ENCODE results near the gene DDRGK1. TPM values are rescaled to one million over a fixed set of nuclear protein-coding genes. Genes with fewer than 3 reads are reported as not detected.
A peak's percentile ranks its signal among the peaks of the same experiment; 100 is the strongest.

Gene DDRGK1
- total RNA-seq, 4 donors from 2014 or later: 59.2 to 71.7 (median 66.4) TPM

DNA sequence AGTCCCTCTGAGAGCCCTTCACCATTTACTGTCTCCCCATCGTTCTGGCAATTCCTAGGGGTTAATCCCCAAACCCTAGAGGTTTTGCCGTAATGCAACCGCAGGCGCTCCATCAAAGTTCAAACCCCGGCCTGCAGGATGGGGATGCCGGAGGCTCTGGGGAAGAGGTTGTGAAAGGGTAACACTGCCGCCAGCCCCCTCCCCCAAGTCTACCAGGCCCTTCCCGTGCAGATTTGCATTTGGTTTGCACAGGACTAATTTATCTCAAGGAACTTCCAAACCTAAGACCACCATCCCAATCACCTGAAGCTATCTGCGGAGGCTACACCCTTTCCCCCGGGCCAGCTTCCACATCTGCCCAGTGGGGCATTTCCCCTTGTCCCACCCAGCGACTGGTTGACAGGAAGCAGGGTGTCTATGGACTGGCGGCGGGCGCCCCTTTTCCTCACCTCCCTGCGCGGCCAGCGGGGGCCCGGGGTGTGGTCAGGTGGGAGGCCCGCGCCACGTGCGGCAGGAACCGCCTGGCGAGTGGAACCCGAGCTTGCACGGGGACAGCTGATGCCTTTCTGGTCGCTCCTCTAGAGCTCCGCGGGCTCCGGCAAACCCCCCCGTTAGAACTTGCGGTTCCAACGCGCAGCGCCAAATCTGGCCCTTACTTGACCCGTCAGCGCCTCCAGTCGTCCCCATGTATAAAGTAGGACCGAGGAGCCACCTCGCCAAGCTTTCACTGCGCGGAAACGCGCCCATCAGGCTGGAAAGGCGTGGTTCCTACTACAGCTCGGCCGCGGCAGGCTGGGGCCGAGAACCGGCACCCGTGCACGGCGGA lies 43.9 kb upstream of the DDRGK1 start:
- intact Hi-C loops (cut with DNase I): no loop called here
- peak overlapping the region; percentile 0 to 55 (median 16) for H3K4me3 ChIP-seq
- WGBS, 2 donors: 39 to 64% methylated on average over 7 to 8 of the region's 53 CpGs
- no peak for DNase-seq
- TF ChIP-seq, protein P1, sequence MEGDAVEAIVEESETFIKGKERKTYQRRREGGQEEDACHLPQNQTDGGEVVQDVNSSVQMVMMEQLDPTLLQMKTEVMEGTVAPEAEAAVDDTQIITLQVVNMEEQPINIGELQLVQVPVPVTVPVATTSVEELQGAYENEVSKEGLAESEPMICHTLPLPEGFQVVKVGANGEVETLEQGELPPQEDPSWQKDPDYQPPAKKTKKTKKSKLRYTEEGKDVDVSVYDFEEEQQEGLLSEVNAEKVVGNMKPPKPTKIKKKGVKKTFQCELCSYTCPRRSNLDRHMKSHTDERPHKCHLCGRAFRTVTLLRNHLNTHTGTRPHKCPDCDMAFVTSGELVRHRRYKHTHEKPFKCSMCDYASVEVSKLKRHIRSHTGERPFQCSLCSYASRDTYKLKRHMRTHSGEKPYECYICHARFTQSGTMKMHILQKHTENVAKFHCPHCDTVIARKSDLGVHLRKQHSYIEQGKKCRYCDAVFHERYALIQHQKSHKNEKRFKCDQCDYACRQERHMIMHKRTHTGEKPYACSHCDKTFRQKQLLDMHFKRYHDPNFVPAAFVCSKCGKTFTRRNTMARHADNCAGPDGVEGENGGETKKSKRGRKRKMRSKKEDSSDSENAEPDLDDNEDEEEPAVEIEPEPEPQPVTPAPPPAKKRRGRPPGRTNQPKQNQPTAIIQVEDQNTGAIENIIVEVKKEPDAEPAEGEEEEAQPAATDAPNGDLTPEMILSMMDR (IDR thresholded peaks at IDR 0.05): no peak
- TF ChIP-seq POLR2A (IDR thresholded peaks at IDR 0.05): no peak
- peaks cover 0 to 27% (median 0%) of the 10 kb centered on the region in 3 donors for H3K36me3 ChIP-seq
- peaks cover 0 to 19% (median 0%) of the 10 kb centered on the region in 4 donors for H3K27me3 ChIP-seq
- H3K4me1 ChIP-seq: peaks cover 10 to 25% (median 18%) of the 10 kb centered on the region in 3 donors
- H3K27ac ChIP-seq: no peak overlapping the region
- no peaks in the 10 kb centered on the region for H3K9me3 ChIP-seq

DNA sequence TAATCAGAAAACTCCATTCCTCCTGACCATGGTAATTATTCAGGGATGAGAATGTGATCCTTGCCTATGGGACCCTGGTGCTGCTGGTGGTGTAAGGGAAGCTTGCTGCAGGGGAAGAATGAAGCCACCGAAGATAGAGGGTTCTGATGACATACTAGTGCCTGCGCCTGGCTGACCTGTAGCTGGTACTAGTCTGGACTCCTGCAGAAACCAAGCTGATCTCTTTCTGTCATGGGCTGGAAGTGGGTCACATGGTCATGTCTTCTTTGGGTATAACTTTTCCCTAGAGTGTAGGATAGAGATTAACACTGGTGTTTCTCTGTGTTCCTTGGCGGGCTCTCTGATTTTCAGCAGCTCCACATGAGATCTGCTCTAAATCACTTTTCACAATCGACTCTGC lies 43.2 kb upstream of the DDRGK1 start:
- H3K4me1 ChIP-seq: peaks cover 10 to 25% (median 18%) of the 10 kb centered on the region in 3 donors
- intact Hi-C loops (cut with DNase I): no loop called here
- DNase-seq: no peak
- 60 to 77% methylated on average over 3 to 4 of the region's 4 CpGs for WGBS, 2 donors
- no peaks in the 10 kb centered on the region for H3K9me3 ChIP-seq
- H3K4me3 ChIP-seq: no peak overlapping the region
- no peak overlapping the region for H3K27ac ChIP-seq
- H3K36me3 ChIP-seq: peaks cover 0 to 20% (median 0%) of the 10 kb centered on the region in 3 donors
- TF ChIP-seq POLR2A (IDR thresholded peaks at IDR 0.05): no peak
- TF ChIP-seq, protein P1 (IDR thresholded peaks at IDR 0.05): no peak
- peaks cover 0 to 19% (median 0%) of the 10 kb centered on the region in 4 donors for H3K27me3 ChIP-seq

DNA sequence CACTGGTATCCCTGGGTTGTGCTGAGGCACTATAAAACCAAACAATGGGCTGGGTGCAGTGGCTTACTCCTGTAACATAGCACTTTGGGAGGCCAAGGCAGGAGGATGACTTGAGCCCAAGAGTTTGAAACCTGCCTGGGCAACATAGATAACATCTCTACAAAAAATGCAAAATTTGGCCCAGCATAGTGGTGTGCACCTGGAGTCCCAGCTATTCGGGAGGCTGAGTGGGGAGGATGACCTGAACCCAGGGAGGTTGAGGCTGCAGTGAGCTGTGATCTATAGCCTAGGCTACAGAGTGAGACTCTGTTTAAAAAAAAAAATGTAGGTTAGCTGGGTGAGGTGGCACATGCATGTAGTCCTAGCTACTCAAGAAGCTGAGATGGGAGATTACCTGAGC lies 42.2 kb upstream of the DDRGK1 start:
- DNase-seq: no peak
- H3K27me3 ChIP-seq: peaks cover 0 to 27% (median 0%) of the 10 kb centered on the region in 4 donors
- TF ChIP-seq, protein P1 (IDR thresholded peaks at IDR 0.05): no peak
- no peak for TF ChIP-seq POLR2A (IDR thresholded peaks at IDR 0.05)
- no peak overlapping the region for H3K4me3 ChIP-seq
- 80 to 90% methylated on average over 1 of the region's 1 CpG for WGBS, 2 donors
- intact Hi-C loops (cut with DNase I): no loop called here
- H3K36me3 ChIP-seq: peaks cover 0 to 10% (median 0%) of the 10 kb centered on the region in 3 donors
- H3K9me3 ChIP-seq: no peaks in the 10 kb centered on the region
- H3K4me1 ChIP-seq: peaks cover 10 to 17% (median 15%) of the 10 kb centered on the region in 3 donors
- no peak overlapping the region for H3K27ac ChIP-seq

DNA sequence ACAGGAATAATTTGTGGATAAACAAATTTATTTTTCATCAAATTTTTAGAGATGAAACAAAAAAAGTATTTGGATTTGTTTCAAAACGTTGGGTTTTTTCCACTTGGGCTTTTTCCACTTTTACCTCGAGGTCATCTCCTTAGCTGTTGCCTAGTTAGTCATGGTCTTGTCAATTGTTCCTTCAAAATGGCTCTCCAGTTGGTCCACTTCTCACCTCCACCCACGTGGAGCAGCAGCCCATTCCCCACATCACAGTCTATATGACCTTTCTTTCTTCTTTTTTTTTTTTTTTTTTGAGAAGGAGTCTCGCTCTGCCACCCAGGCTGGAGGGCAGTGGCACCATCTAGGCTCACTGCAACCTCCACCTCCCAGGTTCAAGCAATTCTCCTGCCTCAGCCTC lies 41.2 kb upstream of the DDRGK1 start:
- 41 to 49% methylated on average over 4 of the region's 4 CpGs for WGBS, 2 donors
- Histone ChIP-seq H3K9me3 (no peaks in the 10 kb centered on the region), H3K36me3 (peaks cover 0 to 2% (median 0%) of the 10 kb centered on the region in 3 donors), H3K27ac (no peak overlapping the region), H3K27me3 (peaks cover 0 to 36% (median 0%) of the 10 kb centered on the region in 4 donors), H3K4me1 (peaks cover 10 to 22% (median 15%) of the 10 kb centered on the region in 3 donors), H3K4me3 (no peak overlapping the region)
- TF ChIP-seq, protein P1 (IDR thresholded peaks at IDR 0.05): no peak
- TF ChIP-seq POLR2A (IDR thresholded peaks at IDR 0.05): no peak
- intact Hi-C loops (cut with DNase I): no loop called here
- no peak for DNase-seq

DNA sequence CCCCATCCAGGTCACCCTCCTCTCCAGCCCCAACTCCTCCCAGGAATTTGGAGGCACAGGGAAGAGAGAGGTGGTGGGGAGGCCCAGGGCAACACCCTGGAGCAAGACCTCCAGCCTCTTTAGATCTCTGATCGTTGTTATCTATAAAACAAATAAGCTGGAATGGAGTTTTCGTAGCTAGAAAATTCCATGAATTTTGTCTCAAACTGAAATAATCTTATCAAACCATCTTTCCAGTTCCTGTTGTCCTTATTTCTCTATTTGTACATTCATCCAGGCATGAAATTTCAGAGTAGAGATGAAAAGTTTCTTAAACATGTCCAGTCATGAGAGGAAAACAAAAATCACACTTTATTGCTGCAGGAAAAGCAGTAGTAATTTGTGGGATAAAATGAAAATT lies 40.7 kb upstream of the DDRGK1 start:
- TF ChIP-seq, protein P1 (IDR thresholded peaks at IDR 0.05): no peak
- TF ChIP-seq POLR2A (IDR thresholded peaks at IDR 0.05): no peak
- intact Hi-C loops (cut with DNase I): no loop called here
- no peak overlapping the region for H3K27ac ChIP-seq
- DNase-seq: no peak
- no peaks in the 10 kb centered on the region for H3K36me3 ChIP-seq
- H3K9me3 ChIP-seq: no peaks in the 10 kb centered on the region
- H3K4me3 ChIP-seq: no peak overlapping the region
- peaks cover 0 to 42% (median 0%) of the 10 kb centered on the region in 4 donors for H3K27me3 ChIP-seq
- 53 to 68% methylated on average over 2 of the region's 2 CpGs for WGBS, 2 donors
- H3K4me1 ChIP-seq: peaks cover 10 to 27% (median 17%) of the 10 kb centered on the region in 3 donors

Data from esophagus squamous epithelium (tissue), 5 donors.